Heart right ventricle (tissue), 16 donors: ENCODE data around the gene PKDCC. TPM values are rescaled to one million over a fixed set of nuclear protein-coding genes. Genes with fewer than 3 reads are reported as not detected.
A peak's percentile ranks its signal among the peaks of the same experiment; 100 is the strongest.

Source experiments
- ATAC-seq, 8 donors: fragments of 200-7000 bp; cut with Tn5 transposase; one replicate each; pipeline ENCODE4 v1.9.1; 2020; ENCODE audit warnings: mild to moderate bottlenecking in 8 of 8, moderate library complexity in 8 of 8, moderate number of reproducible peaks in 1 of 8
- DNase-seq, 2 donors: peaks; one replicate each; pipeline ENCODE4 v3.0.0-alpha.2; 2020
- H3K27ac ChIP-seq, 10 donors: fragments of 200-600 bp; sonication (generic) in 2 of 10; one replicate each; pipeline versions ENCODE4 v1.5.0 to v1.8.0; 2020 to 2022; ENCODE audit warnings: mild to moderate bottlenecking in 3 of 10
- H3K27me3 ChIP-seq, 7 donors: fragments of 200-600 bp; one replicate each; pipeline ENCODE4 v1.8.0; 2021 to 2022; ENCODE audit warnings: mild to moderate bottlenecking in 2 of 7
- H3K36me3 ChIP-seq, 9 donors: fragments of 200-600 bp; sonication (generic) in 1 of 9; one replicate each; pipeline versions ENCODE4 v1.5.0 to v1.8.0; 2020 to 2022; ENCODE audit warnings: mild to moderate bottlenecking in 2 of 9
- H3K4me1 ChIP-seq, 9 donors: fragments of 200-600 bp; sonication (generic) in 1 of 9; one replicate each; pipeline versions ENCODE4 v1.5.0 to v1.8.0; 2020 to 2022; ENCODE audit warnings: mild to moderate bottlenecking in 4 of 9
- H3K4me3 ChIP-seq, 10 donors: fragments of 200-600 bp; sonication (generic) in 2 of 10; one replicate each; pipeline versions ENCODE4 v1.5.0 to v1.8.0; 2020 to 2022; ENCODE audit warnings: mild to moderate bottlenecking in 7 of 10, moderate library complexity in 2 of 10
- H3K9me3 ChIP-seq, 11 donors: fragments of 200-600 bp in 10 of 11; sonication (generic) in 2 of 11; one replicate each; pipeline versions ENCODE4 v1.5.0 to v1.8.0; 2013 to 2022; ENCODE audit warnings: mild to moderate bottlenecking in 2 of 11, control low read depth in 1 of 11, moderate library complexity in 1 of 11
- WGBS, 2 donors: extraction: QIAGEN DNeasy Blood & Tissue Kit; methylation state at CpG; one replicate each; pipeline ENCODE4 v1.1.7; 2013; ENCODE audit warnings: inconsistent platforms in 1 of 2; 5-methylcytosine and 5-hydroxymethylcytosine counted together
- intact Hi-C, 10 donors: fragments of 100-400 bp; cut with DNase I; formaldehyde crosslinking; loops; one replicate each; pipeline versions ENCODE4 v1.11.1 to v1.14.2; 2022
- polyA plus RNA-seq, 2 donors: library from polyadenylated mRNA; stranded (reverse); fragments of 200-250 nt; gene quantifications; one replicate each; pipeline ENCODE4 v1.2.3, GENCODE V29; 2013
- total RNA-seq, 10 donors: library from RNA; stranded (reverse); fragmentation: NEBNext Ultra II Directional in 3 of 10; extraction: Animal tissue kit (Norgen Biotek cat#: 25700) in 3 of 10; gene quantifications; one replicate each; pipeline versions ENCODE4 v1.2.1 to v1.2.4, GENCODE V29; 2021 to 2023
- TF ChIP-seq, protein P1 (sequence below), 9 donors: fragments of 200-600 bp; sonication (generic) in 2 of 9; IDR thresholded peaks; one replicate each; pipeline versions ENCODE4 v1.5.0 to v1.8.0; 2021 to 2022; ENCODE audit warnings: antibody characterized with exemption in 9 of 9, mild to moderate bottlenecking in 5 of 9, moderate library complexity in 1 of 9
- donor health status: Arrhythmogenic right ventricular cardiomyopathy.
- donor health status: ischemic (EF 13 %, LVEDD 7.1; RV severe dilation, severe dysfunction).
- donor health status: healthy with polysubstance abuse.
- donor health status: DM: no; HTN: yes; CAD: no.
- donor health status: DM: no; HTN: no; CAD: no.
- donor health status: ischemic (EF 25% LVEDD 6.9; RV normal size, moderate dysfunction).
- donor health status: ischemic (EF 25% LVEDD 5.7; RV mildly dilated, moderate dysfunction).
- donor health status: healthy.
- donor health status: DM: yes; HTN: yes; CAD: no.
- donor health status: Ischemic cardiomyopathy.
- donor health status: ischemic (EF 35%, LVEDD 5.7; RV mildly dilated, moderate dysfunction).
- donor health status: nonischemic (EF 11% LVEDD 7.7; RV severe dilation, severe dysfunction).
- donor health status: DM: yes; HTN: yes; CAD: no.
- donor health status: PGD.
- donor health status: ischemic (EF 29% LVEDD 5.4; RV normal size, mild dysfunction).
- donor health status: nonischemic (EF 23%, LVEDD 6.1; RV moderate dilation, normal function).

Gene PKDCC
- total and polyA plus RNA-seq, 12 donors = 25.1 to 263 (median 51.4) TPM

DNA sequence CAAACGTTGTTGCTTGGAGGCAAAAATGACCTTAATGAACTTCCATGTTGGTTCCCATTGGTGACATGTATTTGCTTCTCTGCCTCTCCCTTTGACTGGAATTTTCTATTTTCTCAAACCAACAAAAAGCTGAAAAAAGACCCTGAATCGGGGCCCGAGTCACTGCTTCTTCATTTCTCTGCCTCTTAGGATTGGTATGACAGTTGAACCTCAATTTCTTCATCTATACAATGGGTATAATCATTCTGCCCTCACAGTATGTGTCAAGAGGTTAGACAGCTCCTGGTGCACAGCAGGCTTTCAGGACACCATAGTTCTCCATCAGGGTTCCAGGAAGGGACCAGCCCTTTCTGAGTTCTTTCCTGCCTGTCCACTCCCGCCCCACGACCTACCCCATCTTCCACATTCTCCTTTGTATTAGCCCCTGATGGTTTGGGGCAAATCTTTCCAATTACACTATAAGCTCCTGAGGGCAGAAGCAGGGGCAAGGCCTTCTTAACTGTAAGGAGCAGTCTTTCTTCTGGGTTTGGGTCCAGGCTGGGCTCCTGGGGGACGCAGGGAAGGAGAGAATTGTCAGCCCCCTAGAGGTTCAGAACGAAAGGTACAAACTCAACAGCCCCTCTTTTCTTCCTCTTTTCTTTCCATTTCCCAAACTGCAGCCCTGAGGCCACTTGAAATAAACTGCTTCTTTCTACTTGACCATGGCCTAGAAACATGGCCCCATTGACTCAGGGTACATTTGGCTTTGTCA, 6.3 kb upstream of the PKDCC start:
- intact Hi-C loops = loop anchor here in 2 of 10 donors (10.0 kb wide), 2 partner anchors 77 to 107 kb away; no protein-coding TSS in a partner anchor
- Histone ChIP-seq H3K4me3 (no peak overlapping the region), H3K27ac (peak overlapping the region in 3 of 10 donors; percentile 22 to 51 (median 47)), H3K4me1 (peaks cover 0 to 27% (median 6%) of the 10 kb centered on the region in 9 donors), H3K27me3 (peaks cover 0 to 9% (median 0%) of the 10 kb centered on the region in 7 donors), H3K9me3 (no peaks in the 10 kb centered on the region), H3K36me3 (no peaks in the 10 kb centered on the region)
- DNase-seq (no peak), ATAC-seq (no peak)
- 90 to 91% methylated on average over 7 of the region's 7 CpGs for WGBS, 2 donors
- TF ChIP-seq, protein P1, sequence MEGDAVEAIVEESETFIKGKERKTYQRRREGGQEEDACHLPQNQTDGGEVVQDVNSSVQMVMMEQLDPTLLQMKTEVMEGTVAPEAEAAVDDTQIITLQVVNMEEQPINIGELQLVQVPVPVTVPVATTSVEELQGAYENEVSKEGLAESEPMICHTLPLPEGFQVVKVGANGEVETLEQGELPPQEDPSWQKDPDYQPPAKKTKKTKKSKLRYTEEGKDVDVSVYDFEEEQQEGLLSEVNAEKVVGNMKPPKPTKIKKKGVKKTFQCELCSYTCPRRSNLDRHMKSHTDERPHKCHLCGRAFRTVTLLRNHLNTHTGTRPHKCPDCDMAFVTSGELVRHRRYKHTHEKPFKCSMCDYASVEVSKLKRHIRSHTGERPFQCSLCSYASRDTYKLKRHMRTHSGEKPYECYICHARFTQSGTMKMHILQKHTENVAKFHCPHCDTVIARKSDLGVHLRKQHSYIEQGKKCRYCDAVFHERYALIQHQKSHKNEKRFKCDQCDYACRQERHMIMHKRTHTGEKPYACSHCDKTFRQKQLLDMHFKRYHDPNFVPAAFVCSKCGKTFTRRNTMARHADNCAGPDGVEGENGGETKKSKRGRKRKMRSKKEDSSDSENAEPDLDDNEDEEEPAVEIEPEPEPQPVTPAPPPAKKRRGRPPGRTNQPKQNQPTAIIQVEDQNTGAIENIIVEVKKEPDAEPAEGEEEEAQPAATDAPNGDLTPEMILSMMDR (IDR thresholded peaks at IDR 0.05) = no peak

DNA sequence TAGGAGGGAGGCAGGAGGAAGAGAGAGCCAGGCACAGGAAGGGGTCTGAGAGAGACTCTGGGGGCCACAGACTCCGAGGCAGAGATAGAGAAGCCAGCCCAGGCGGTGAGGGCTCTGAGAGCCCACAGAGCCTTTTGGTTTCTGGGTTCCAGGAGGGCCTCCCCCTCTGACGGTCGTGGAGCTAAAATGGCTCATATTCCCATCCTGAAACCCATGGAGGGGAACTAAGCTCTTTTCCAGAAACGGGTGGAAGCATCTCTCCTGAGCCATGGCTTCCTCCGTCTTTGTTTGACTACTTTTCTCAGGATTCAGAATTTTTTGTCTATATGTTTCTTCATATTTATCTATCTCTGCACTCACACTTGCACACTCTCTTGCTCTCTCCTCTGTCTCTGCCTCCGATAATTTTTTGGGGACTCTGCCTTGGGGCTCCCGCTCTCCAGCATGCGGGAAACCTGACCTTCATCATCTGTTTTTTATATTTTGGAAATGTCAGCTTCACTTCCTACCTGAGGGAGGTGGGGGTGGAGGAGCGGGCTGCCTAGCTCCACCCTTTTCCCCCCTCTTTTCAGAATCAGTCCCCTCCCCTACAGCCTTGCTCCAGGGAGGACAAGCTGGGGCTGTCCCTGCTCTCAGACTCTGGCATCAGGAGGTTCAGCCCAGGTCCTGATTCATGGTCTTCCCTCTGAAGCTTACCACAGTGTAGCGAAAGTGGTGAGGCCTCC, 5.0 kb upstream of the PKDCC start:
- 80 to 85% methylated on average over 11 of the region's 11 CpGs for WGBS, 2 donors
- TF ChIP-seq, protein P1 (IDR thresholded peaks at IDR 0.05) = no peak
- H3K27me3 ChIP-seq = peaks cover 0 to 19% (median 0%) of the 10 kb centered on the region in 7 donors
- intact Hi-C loops = loop anchor here in 2 of 10 donors (10.0 kb wide), 2 partner anchors 78 to 108 kb away; no protein-coding TSS in a partner anchor
- no peak for ATAC-seq
- DNase-seq = no peak
- H3K4me3 ChIP-seq = no peak overlapping the region
- H3K9me3 ChIP-seq = no peaks in the 10 kb centered on the region
- H3K4me1 ChIP-seq = peaks cover 5 to 35% (median 11%) of the 10 kb centered on the region in 9 donors
- no peaks in the 10 kb centered on the region for H3K36me3 ChIP-seq
- H3K27ac ChIP-seq = no peak overlapping the region

DNA sequence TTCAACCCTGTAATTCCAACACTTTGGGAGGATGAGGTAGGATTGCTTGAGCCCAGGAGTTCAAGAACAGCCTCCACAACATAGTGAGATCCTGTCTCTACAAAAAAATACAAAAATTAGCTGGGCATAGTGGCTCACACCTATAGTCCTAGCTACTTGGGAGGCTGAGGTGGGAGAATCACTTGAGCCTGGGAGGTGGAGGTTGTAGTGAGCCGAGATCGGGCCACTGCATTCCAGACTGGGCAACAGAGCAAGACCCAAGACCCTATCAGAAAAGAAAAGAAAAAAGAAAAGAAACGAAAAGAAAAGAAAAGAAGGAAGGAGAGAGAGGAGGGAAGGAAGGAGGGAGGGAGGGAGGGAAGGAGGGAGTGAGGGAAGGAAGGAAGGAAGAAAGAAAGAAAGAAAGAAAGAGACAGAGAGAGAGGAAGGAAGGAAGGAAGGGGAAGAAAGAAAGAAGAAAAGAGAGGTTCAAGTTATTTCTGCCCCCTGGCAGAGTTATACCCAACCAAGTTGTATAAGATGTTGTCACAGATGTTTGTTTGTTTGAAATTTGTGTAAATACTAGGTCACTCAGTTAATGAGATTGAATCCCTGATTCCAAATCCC, 3.9 kb upstream of the PKDCC start:
- Histone ChIP-seq H3K27me3 (peaks cover 0 to 24% (median 0%) of the 10 kb centered on the region in 7 donors), H3K9me3 (no peaks in the 10 kb centered on the region), H3K36me3 (no peaks in the 10 kb centered on the region), H3K27ac (no peak overlapping the region), H3K4me1 (peaks cover 7 to 37% (median 11%) of the 10 kb centered on the region in 9 donors), H3K4me3 (no peak overlapping the region)
- intact Hi-C loops = loop anchor here in 2 of 10 donors (10.0 kb wide), 2 partner anchors 79 to 109 kb away; no protein-coding TSS in a partner anchor
- DNase-seq (no peak), ATAC-seq (no peak)
- 81 to 94% methylated on average over 3 of the region's 3 CpGs for WGBS, 2 donors
- TF ChIP-seq, protein P1 (IDR thresholded peaks at IDR 0.05) = no peak

DNA sequence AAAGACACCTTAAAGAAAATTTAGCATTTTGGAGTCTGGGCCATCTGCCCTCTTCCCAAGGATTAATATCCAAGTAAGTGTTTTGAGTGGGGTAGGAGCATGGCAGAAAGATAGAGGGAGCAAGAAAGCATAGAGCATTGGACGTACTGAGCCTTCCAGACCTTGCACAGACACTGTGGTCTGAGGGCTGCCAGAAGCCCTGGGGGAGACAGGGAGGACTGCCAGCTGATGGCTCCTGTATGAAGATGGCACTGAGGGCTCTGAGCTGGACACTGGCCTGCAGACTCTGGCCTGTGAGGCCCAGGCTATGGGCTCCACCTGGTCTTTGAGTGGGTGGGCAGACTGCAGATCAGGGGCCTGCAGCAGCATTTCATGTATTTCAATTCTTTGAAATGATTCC, 2.9 kb upstream of the PKDCC start:
- ATAC-seq (no peak), DNase-seq (no peak)
- intact Hi-C loops = loop anchor here in 4 of 10 donors (5.0 to 10.0 kb wide), 5 partner anchors 80 to 113 kb away; no protein-coding TSS in a partner anchor
- Histone ChIP-seq H3K4me1 (peaks cover 8 to 47% (median 11%) of the 10 kb centered on the region in 9 donors), H3K9me3 (no peaks in the 10 kb centered on the region), H3K27me3 (peaks cover 0 to 34% (median 0%) of the 10 kb centered on the region in 7 donors), H3K4me3 (no peak overlapping the region), H3K27ac (peak overlapping the region in 4 of 10 donors; percentile 91 to 97 (median 93)), H3K36me3 (no peaks in the 10 kb centered on the region)
- TF ChIP-seq, protein P1 (IDR thresholded peaks at IDR 0.05) = no peak
- 66 to 76% methylated on average over 1 of the region's 1 CpG for WGBS, 2 donors
